ENCODE results near the gene FBXL13.

The FBXL13 gene

DNA sequence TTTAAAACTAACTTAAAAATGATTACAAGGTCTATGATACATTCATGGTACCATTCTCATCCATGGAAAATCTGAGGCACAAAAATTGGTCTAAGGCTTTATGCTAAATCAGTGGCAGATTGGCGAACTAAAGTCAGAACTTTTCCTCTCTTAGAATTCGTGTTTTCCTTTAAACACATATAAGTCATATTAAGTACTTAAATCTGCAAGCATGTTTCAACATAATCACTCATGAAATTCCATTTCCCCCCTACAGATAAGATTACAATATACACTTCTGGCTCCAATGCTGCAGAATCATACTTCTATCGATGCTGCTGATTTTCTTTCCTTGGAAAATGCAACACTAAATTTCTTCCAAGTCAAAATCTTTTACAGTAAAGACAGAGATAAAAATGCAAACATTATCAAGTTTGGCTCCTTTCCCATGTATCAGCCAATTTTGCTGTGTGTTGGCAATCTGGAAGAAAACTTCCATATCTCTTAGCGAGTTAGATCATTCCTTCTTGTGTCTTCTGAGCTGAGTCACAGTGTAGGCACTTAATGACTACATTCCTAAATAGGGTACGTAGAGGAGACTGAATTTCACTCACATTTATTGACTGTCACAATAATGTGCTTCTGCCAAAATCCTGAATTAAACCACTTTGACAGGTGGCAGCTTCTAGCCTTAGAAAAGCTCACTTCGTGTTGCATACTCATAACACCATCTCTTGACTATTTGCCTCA, 238.2 kb downstream of the FBXL13 start:
- H3K4me1 ChIP-seq (ENCODE audit: control insufficient read depth in 1 of 2, insufficient read depth in 2 of 2, low read length in 2 of 2) = no peaks in the 10 kb centered on the region
- H3K9me3 ChIP-seq (ENCODE audit: control insufficient read depth in 1 of 2, low read length in 2 of 2) = no peaks in the 10 kb centered on the region
- H3K27me3 ChIP-seq (ENCODE audit: control insufficient read depth in 1 of 2, insufficient read depth in 2 of 2, low read length in 2 of 2) = no peaks in the 10 kb centered on the region
- H3K4me3 ChIP-seq (ENCODE audit: low read depth in 1 of 2, low read length in 2 of 2) = no peak overlapping the region
- no peak overlapping the region for H3K9ac ChIP-seq (ENCODE audit: low read depth in 1 of 2, low read length in 2 of 2)
- H3K36me3 ChIP-seq (ENCODE audit: control insufficient read depth in 1 of 2, insufficient read depth in 2 of 2, low read length in 2 of 2) = no peaks in the 10 kb centered on the region
- H3K27ac ChIP-seq (ENCODE audit: low read depth, low read length) = no peak overlapping the region

GRCh38 chr7:102834999-102835398, 239.6 kb downstream of the FBXL13 start:
- Histone ChIP-seq H3K4me3 (ENCODE audit: low read depth in 1 of 2, low read length in 2 of 2) (no peak overlapping the region), H3K27ac (ENCODE audit: low read depth, low read length) (no peak overlapping the region), H3K27me3 (ENCODE audit: control insufficient read depth in 1 of 2, insufficient read depth in 2 of 2, low read length in 2 of 2) (no peaks in the 10 kb centered on the region), H3K9me3 (ENCODE audit: control insufficient read depth in 1 of 2, low read length in 2 of 2) (no peaks in the 10 kb centered on the region), H3K36me3 (ENCODE audit: control insufficient read depth in 1 of 2, insufficient read depth in 2 of 2, low read length in 2 of 2) (no peaks in the 10 kb centered on the region), H3K4me1 (ENCODE audit: control insufficient read depth in 1 of 2, insufficient read depth in 2 of 2, low read length in 2 of 2) (no peaks in the 10 kb centered on the region), H3K9ac (ENCODE audit: low read depth in 1 of 2, low read length in 2 of 2) (no peak overlapping the region)

GRCh38 chr7:102834466-102834865, 240.1 kb downstream of the FBXL13 start:
- H3K36me3 ChIP-seq (ENCODE audit: control insufficient read depth in 1 of 2, insufficient read depth in 2 of 2, low read length in 2 of 2) = no peaks in the 10 kb centered on the region
- no peak overlapping the region for H3K9ac ChIP-seq (ENCODE audit: low read depth in 1 of 2, low read length in 2 of 2)
- H3K27ac ChIP-seq (ENCODE audit: low read depth, low read length) = no peak overlapping the region

GRCh38 chr7:102833343-102833742, 241.3 kb downstream of the FBXL13 start:
- Histone ChIP-seq H3K9ac (ENCODE audit: low read depth in 1 of 2, low read length in 2 of 2) (no peak overlapping the region), H3K4me3 (ENCODE audit: low read depth in 1 of 2, low read length in 2 of 2) (no peak overlapping the region), H3K4me1 (ENCODE audit: control insufficient read depth in 1 of 2, insufficient read depth in 2 of 2, low read length in 2 of 2) (no peaks in the 10 kb centered on the region), H3K27ac (ENCODE audit: low read depth, low read length) (no peak overlapping the region), H3K27me3 (ENCODE audit: control insufficient read depth in 1 of 2, insufficient read depth in 2 of 2, low read length in 2 of 2) (no peaks in the 10 kb centered on the region), H3K9me3 (ENCODE audit: control insufficient read depth in 1 of 2, low read length in 2 of 2) (no peaks in the 10 kb centered on the region), H3K36me3 (ENCODE audit: control insufficient read depth in 1 of 2, insufficient read depth in 2 of 2, low read length in 2 of 2) (peaks cover 0 to 4% of the 10 kb centered on the region in 2 donors)

More at GRCh38 chr7:102834466-102834865, 240.1 kb downstream of the FBXL13 start:
- Histone ChIP-seq H3K9me3 (ENCODE audit: control insufficient read depth in 1 of 2, low read length in 2 of 2) (no peaks in the 10 kb centered on the region), H3K4me3 (ENCODE audit: low read depth in 1 of 2, low read length in 2 of 2) (no peak overlapping the region), H3K4me1 (ENCODE audit: control insufficient read depth in 1 of 2, insufficient read depth in 2 of 2, low read length in 2 of 2) (no peaks in the 10 kb centered on the region), H3K27me3 (ENCODE audit: control insufficient read depth in 1 of 2, insufficient read depth in 2 of 2, low read length in 2 of 2) (no peaks in the 10 kb centered on the region)

GRCh38 chr7:102832674-102833073, 241.9 kb downstream of the FBXL13 start:
- H3K9me3 ChIP-seq (ENCODE audit: control insufficient read depth in 1 of 2, low read length in 2 of 2) = no peaks in the 10 kb centered on the region
- no peak overlapping the region for H3K4me3 ChIP-seq (ENCODE audit: low read depth in 1 of 2, low read length in 2 of 2)
- no peak overlapping the region for H3K27ac ChIP-seq (ENCODE audit: low read depth, low read length)
- no peak overlapping the region for H3K9ac ChIP-seq (ENCODE audit: low read depth in 1 of 2, low read length in 2 of 2)
- peaks cover 0 to 4% of the 10 kb centered on the region in 2 donors for H3K36me3 ChIP-seq (ENCODE audit: control insufficient read depth in 1 of 2, insufficient read depth in 2 of 2, low read length in 2 of 2)
- no peaks in the 10 kb centered on the region for H3K27me3 ChIP-seq (ENCODE audit: control insufficient read depth in 1 of 2, insufficient read depth in 2 of 2, low read length in 2 of 2)
- H3K4me1 ChIP-seq (ENCODE audit: control insufficient read depth in 1 of 2, insufficient read depth in 2 of 2, low read length in 2 of 2) = no peaks in the 10 kb centered on the region

DNA sequence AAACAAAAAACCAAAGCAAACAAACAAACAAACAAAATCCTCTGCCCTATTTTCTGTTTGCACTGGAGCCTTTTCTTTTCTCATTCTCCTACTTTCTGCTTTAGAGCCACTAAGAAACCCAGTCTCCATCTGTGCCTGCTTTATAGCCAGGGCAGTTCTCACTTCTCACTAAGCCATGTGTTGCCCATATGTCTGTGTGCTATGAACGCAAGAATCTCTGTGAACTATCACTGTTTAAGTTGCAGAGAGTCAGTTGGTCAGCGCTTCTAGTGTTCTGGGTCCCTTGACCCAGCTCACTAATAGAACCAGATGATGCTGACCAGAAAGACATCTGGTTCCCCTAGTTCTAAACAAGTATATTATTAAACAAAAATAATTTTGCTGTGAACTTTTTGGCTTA, 244.4 kb downstream of the FBXL13 start:
- Histone ChIP-seq H3K36me3 (ENCODE audit: control insufficient read depth in 1 of 2, insufficient read depth in 2 of 2, low read length in 2 of 2) (peaks cover 0 to 4% of the 10 kb centered on the region in 2 donors), H3K9ac (ENCODE audit: low read depth in 1 of 2, low read length in 2 of 2) (no peak overlapping the region), H3K27me3 (ENCODE audit: control insufficient read depth in 1 of 2, insufficient read depth in 2 of 2, low read length in 2 of 2) (no peaks in the 10 kb centered on the region), H3K4me1 (ENCODE audit: control insufficient read depth in 1 of 2, insufficient read depth in 2 of 2, low read length in 2 of 2) (no peaks in the 10 kb centered on the region), H3K27ac (ENCODE audit: low read depth, low read length) (no peak overlapping the region), H3K4me3 (ENCODE audit: low read depth in 1 of 2, low read length in 2 of 2) (no peak overlapping the region), H3K9me3 (ENCODE audit: control insufficient read depth in 1 of 2, low read length in 2 of 2) (no peaks in the 10 kb centered on the region)

GRCh38 chr7:102829075-102829474, 245.5 kb downstream of the FBXL13 start:
- Histone ChIP-seq H3K9ac (ENCODE audit: low read depth in 1 of 2, low read length in 2 of 2) (no peak overlapping the region), H3K4me3 (ENCODE audit: low read depth in 1 of 2, low read length in 2 of 2) (no peak overlapping the region), H3K9me3 (ENCODE audit: control insufficient read depth in 1 of 2, low read length in 2 of 2) (no peaks in the 10 kb centered on the region), H3K27ac (ENCODE audit: low read depth, low read length) (no peak overlapping the region), H3K27me3 (ENCODE audit: control insufficient read depth in 1 of 2, insufficient read depth in 2 of 2, low read length in 2 of 2) (no peaks in the 10 kb centered on the region), H3K4me1 (ENCODE audit: control insufficient read depth in 1 of 2, insufficient read depth in 2 of 2, low read length in 2 of 2) (no peaks in the 10 kb centered on the region), H3K36me3 (ENCODE audit: control insufficient read depth in 1 of 2, insufficient read depth in 2 of 2, low read length in 2 of 2) (peaks cover 0 to 4% of the 10 kb centered on the region in 2 donors)

DNA sequence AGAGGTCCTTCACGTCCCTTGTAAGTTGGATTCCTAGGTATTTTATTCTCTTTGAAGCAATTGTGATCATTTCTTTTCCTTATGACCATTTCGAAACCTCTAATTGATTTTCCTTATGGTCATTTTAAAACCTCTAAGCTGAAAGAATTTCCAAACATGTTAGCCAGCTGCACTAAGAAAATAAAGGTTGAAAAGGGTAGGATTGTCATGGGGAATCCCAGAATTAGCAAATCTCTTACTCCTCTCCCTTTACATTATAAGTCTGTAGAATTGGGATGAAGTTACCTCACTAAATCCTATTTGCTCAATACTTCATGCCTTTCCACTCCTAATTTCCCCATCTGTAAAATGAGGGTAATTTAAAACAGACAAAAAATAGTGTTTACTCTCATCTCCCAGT, 246.3 kb downstream of the FBXL13 start:
- H3K27me3 ChIP-seq (ENCODE audit: control insufficient read depth in 1 of 2, insufficient read depth in 2 of 2, low read length in 2 of 2) = no peaks in the 10 kb centered on the region
- peaks cover 0 to 4% of the 10 kb centered on the region in 2 donors for H3K36me3 ChIP-seq (ENCODE audit: control insufficient read depth in 1 of 2, insufficient read depth in 2 of 2, low read length in 2 of 2)
- no peaks in the 10 kb centered on the region for H3K9me3 ChIP-seq (ENCODE audit: control insufficient read depth in 1 of 2, low read length in 2 of 2)
- no peak overlapping the region for H3K4me3 ChIP-seq (ENCODE audit: low read depth in 1 of 2, low read length in 2 of 2)
- no peak overlapping the region for H3K9ac ChIP-seq (ENCODE audit: low read depth in 1 of 2, low read length in 2 of 2)
- H3K4me1 ChIP-seq (ENCODE audit: control insufficient read depth in 1 of 2, insufficient read depth in 2 of 2, low read length in 2 of 2) = no peaks in the 10 kb centered on the region
- no peak overlapping the region for H3K27ac ChIP-seq (ENCODE audit: low read depth, low read length)

DNA sequence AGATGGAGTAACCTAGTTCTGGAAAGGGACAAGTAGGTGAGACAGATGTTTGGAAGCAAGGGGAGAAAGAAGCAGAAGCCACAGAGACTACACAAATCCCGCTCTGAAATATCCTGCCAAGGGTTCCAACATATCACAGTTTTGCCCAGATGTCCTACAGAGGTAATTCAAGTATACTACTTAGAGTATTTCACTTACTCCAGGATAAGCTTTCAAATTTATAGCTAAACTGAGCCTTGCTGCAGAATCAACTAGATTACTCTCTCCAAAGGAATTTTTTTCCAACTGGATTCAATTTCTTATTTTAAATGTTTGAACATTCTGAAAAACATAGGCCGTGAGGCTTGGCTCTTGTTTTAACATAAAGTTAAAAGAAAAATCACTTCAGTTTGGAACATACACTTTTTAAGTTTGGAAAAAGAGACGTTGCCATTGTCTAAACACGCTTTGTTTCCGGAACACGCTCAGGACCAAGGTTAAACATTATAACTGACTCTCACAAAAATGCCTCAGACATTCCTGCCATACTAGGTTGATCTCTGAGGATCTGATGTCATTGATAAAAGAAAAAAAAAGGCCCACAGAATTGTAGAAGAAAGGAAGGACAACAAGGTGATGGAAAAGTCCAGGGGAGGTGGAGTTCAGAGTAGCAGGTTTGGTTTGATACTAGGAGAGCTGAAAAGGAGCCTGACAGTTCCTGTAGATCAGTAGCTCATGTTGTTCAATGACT, 251.0 kb downstream of the FBXL13 start:
- Histone ChIP-seq H3K9ac (ENCODE audit: low read depth in 1 of 2, low read length in 2 of 2) (no peak overlapping the region), H3K36me3 (ENCODE audit: control insufficient read depth in 1 of 2, insufficient read depth in 2 of 2, low read length in 2 of 2) (no peaks in the 10 kb centered on the region), H3K27ac (ENCODE audit: low read depth, low read length) (no peak overlapping the region), H3K4me3 (ENCODE audit: low read depth in 1 of 2, low read length in 2 of 2) (no peak overlapping the region), H3K9me3 (ENCODE audit: control insufficient read depth in 1 of 2, low read length in 2 of 2) (no peaks in the 10 kb centered on the region), H3K27me3 (ENCODE audit: control insufficient read depth in 1 of 2, insufficient read depth in 2 of 2, low read length in 2 of 2) (no peaks in the 10 kb centered on the region), H3K4me1 (ENCODE audit: control insufficient read depth in 1 of 2, insufficient read depth in 2 of 2, low read length in 2 of 2) (no peaks in the 10 kb centered on the region)

GRCh38 chr7:102821994-102822747, 252.4 kb downstream of the FBXL13 start:
- Histone ChIP-seq H3K9ac (ENCODE audit: low read depth in 1 of 2, low read length in 2 of 2) (no peak overlapping the region), H3K4me1 (ENCODE audit: control insufficient read depth in 1 of 2, insufficient read depth in 2 of 2, low read length in 2 of 2) (no peaks in the 10 kb centered on the region), H3K9me3 (ENCODE audit: control insufficient read depth in 1 of 2, low read length in 2 of 2) (no peaks in the 10 kb centered on the region), H3K4me3 (ENCODE audit: low read depth in 1 of 2, low read length in 2 of 2) (no peak overlapping the region), H3K36me3 (ENCODE audit: control insufficient read depth in 1 of 2, insufficient read depth in 2 of 2, low read length in 2 of 2) (no peaks in the 10 kb centered on the region), H3K27me3 (ENCODE audit: control insufficient read depth in 1 of 2, insufficient read depth in 2 of 2, low read length in 2 of 2) (no peaks in the 10 kb centered on the region), H3K27ac (ENCODE audit: low read depth, low read length) (no peak overlapping the region)

All from duodenal mucosa (tissue), 2 donors.